Cardiac fibroblast (primary cell): Measurements from ENCODE around the gene SH3RF3.

Experiments
- DNase-seq, 2 donors: peaks; one replicate each; pipeline versions ENCODE4 v3.0.0 to v3.0.0-alpha.2; 2010; ENCODE audit warnings: low read depth in 2 of 2
- H3K4me3 ChIP-seq, 2 donors: replicated peaks in 1 of 2; 1 replicate in 1 of 2; 2 replicates in 1 of 2; pipeline ENCODE4 v1.5.1; 2011; ENCODE audit warnings: low read depth in 2 of 2, low read length in 2 of 2, mild to moderate bottlenecking in 2 of 2, moderate library complexity in 1 of 2
- TF ChIP-seq, protein P1 (sequence below): IDR thresholded peaks from one replicate; pipeline ENCODE4 v1.5.1; 2011; ENCODE audit warnings: low read depth, mild to moderate bottlenecking, low read length, inconsistent platforms

SH3RF3 gene

DNA sequence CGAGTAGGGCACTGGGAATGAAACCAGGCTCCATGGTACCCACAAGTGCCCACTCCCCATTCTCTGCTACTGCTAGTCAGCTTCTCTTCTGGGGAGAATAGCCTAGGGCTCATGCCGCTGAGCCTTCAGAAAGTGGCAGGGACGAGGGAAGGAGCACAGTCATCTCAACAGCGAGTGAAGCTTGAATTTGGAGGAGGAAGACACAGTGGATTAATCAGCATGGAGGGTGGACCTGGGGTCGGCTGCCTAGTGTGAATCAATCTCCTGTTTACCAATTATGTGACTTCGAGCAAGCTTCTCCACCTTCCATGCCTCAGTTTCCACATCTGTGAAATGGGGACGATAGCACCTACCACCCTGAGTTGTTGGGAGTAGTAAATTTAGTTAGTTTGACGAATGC is 327.8 kb downstream of the SH3RF3 start:
- DNase-seq = no peak
- TF ChIP-seq, protein P1, sequence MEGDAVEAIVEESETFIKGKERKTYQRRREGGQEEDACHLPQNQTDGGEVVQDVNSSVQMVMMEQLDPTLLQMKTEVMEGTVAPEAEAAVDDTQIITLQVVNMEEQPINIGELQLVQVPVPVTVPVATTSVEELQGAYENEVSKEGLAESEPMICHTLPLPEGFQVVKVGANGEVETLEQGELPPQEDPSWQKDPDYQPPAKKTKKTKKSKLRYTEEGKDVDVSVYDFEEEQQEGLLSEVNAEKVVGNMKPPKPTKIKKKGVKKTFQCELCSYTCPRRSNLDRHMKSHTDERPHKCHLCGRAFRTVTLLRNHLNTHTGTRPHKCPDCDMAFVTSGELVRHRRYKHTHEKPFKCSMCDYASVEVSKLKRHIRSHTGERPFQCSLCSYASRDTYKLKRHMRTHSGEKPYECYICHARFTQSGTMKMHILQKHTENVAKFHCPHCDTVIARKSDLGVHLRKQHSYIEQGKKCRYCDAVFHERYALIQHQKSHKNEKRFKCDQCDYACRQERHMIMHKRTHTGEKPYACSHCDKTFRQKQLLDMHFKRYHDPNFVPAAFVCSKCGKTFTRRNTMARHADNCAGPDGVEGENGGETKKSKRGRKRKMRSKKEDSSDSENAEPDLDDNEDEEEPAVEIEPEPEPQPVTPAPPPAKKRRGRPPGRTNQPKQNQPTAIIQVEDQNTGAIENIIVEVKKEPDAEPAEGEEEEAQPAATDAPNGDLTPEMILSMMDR = no peak
- no peak overlapping the region for H3K4me3 ChIP-seq

DNA sequence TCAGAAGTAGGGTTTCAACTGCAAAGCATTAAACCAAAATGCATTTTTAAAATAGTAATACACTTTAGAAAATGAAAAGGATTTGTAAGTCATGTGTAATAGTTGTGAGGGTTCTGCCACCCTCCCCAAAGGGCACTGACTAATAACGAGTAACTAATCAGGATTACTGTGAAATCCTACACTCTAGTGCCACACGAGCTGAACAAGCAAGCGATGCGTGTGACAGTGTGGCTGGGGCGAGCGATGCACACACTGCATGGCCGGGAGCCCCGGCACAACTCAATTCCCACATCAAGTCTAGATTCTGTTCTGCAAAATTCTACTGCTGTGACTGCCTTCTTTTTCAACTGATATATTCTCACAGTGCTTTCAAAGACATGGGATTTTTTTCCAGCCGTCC is 328.4 kb downstream of the SH3RF3 start:
- H3K4me3 ChIP-seq = no peak overlapping the region
- TF ChIP-seq, protein P1 = no peak
- DNase-seq = no peak

DNA sequence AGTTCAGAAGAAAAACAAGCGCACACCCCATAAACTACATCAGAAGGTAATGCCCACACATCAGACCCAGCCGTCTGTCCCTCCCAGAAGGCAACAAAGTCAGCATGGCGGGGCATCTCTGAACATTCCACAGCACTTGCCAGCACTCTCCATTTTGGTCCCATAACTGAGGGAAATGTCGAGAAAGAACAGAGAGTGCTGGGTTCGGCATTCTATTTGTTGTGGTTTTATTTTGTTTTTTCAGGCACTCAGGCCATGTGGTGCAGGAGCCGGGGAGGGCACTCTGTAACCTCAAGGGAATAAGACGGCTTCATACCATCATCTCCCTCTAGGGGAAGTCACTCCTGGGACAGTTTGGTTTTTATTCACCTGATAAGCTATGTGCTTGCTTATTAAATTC is 328.8 kb downstream of the SH3RF3 start:
- TF ChIP-seq, protein P1 = no peak
- DNase-seq = peak in 1 of 2 donors; percentile 45
- no peak overlapping the region for H3K4me3 ChIP-seq

DNA sequence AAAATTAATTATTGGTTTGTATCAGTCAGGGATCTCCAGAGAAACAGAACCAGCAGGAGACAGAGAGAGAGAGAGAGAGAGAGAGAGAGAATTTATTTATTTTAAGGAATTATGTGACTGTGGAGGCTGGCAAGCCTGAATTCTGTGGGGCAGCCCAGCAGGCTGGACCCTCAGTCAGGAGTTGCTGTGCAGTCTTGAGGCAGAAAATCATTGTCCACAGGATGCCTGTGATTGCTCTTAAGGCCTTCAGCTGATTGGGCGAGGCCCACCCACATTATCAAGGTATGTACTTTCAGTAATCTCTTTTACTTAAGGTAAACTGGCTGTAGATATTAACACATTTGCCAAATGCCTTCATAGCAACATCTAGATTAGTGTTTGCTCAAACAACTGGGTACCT is 329.5 kb downstream of the SH3RF3 start:
- H3K4me3 ChIP-seq = no peak overlapping the region
- TF ChIP-seq, protein P1 = no peak
- no peak for DNase-seq

DNA sequence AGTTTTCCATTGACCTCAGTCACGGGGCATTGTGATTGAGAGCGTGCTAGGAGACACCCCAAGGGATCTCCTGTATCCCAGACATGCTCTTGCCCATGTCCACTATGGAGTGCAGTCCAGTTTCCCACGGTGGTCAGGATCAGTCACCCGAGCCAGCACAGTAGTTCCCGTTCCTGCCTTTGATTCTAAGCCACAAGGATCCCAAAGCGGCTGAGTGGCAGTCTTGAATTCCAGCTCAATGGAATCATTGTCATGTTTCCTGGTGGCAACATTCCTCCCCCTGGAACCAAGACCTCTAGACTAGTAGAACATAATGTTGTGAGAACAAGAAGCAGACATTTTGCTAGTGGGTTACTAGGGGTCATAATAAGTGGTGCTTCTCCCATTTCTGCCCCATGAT is 330.5 kb downstream of the SH3RF3 start:
- H3K4me3 ChIP-seq = no peak overlapping the region
- DNase-seq = no peak
- TF ChIP-seq, protein P1 = no peak

DNA sequence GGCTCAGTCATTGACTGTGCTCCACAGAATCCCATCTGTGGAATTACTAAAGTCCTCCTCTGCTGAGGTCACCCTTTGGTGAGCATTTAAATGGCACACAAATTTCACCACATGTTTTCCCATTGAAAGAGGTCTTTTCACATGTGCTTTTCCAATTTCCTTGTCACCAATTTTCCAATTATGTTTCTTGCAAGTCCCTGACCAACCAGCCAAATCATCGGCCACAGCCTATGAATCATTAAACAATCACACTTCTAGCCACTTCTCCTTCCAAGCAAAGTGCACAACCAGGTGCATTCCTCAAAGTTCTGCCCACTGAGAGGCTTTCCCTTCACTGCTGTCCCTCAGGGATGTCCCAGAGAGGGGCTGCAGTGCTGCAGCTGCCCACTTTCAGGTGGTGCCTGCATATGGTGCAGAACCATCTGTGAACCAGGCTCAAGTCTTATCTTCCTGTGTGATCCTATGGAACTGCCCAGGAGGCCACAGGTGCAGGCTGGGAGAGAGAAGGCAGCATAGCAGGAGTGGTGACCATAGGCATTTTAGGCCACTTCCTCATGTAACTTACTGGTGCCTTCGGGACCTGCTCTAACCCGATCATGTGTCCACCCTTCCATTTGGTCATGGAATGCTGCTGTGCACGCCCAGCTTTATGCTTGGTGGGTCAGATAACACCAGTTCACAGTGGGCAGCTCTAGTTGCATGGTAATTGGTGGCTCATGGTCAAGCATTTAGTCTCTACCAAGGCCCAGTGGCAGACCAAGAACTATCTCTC is 331.7 kb downstream of the SH3RF3 start:
- DNase-seq = no peak
- no peak overlapping the region for H3K4me3 ChIP-seq

More for the DNA sequence above, 331.7 kb downstream of the SH3RF3 start:
- TF ChIP-seq, protein P1 = no peak
